Colon (tissue), 2 donors: ENCODE results near the gene RUFY3.
"Not testable (repeated sequence)": the region's sequence is repeated elsewhere in the genome, so short reads cannot be mapped to it uniquely, and the experiment has no call there.

Experiments
- FAIRE-seq: peaks from 2 replicates; lab custom pipeline; 2012; peaks lifted over from hg19 to GRCh38; lab: Jason Lieb, UNC
- donor health status: control.
- donor health status: control.

RUFY3 gene

DNA sequence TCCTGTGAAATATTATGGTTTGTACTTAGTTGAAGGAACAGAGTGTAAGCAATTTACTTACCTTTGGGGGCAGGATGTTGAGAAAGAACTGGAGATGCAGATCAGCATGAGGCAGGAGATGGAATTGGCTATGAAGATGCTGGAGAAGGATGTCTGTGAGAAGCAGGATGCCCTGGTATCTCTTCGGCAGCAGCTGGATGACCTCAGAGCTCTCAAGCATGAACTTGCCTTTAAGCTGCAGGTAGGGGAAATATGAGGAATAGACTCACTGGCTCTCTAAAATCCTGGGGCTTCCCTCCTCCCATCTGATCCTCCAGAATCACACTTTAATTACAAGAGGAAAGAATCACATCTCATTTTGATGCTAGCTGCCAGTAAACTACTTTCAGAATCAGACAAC is 67.0 kb downstream of the RUFY3 start:
- no peak for FAIRE-seq

GRCh38 chr4:70793626-70794025 is 71.9 kb downstream of the RUFY3 start:
- FAIRE-seq, result no peak

- no peak for FAIRE-seq
Observed at GRCh38 chr4:70801265-70801809, 79.6 kb downstream of the RUFY3 start.

- no peak for FAIRE-seq
Observed at GRCh38 chr4:70802928-70803580, 81.3 kb downstream of the RUFY3 start.

DNA sequence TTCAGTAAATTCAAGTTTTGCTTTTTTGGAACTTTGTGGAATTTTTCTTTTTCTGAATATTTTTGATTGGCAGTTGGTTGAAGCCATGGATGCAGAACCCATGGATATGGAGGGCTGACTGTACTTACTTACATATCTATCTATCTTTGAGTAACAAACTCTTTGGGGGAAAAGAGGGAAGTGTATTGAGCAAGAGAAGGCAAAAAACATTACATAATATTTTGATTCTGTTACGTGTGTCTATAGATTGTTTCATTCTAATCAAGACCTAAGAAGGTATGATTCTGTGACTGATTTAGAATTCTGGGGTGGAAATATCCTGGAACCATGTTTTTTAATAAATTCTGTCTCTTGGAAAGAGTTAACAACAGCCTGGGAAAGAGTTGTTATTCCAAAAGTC is 86.4 kb downstream of the RUFY3 start:
- FAIRE-seq, result no peak

- FAIRE-seq, result no peak
Observed at GRCh38 chr4:70815370-70815769, 93.6 kb downstream of the RUFY3 start.

DNA sequence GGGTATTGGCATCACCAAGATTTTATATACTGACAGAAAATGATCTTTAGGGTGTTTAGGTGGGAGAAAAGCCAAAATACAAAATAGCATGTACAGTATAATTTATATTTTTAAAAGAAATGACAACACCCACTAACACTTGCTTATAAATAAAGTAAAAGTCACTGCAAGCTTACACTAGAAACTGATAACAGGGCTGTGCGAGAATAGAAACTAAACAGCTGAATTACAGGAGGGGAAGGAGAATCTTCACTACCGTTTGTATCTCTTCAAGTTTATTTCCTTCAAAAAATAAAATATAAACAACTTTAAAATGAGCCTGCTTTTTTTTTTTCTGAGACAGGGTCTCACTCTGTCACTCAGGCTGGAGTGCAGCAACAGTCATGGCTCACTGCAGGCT is 95.1 kb downstream of the RUFY3 start:
- FAIRE-seq, result no peak

DNA sequence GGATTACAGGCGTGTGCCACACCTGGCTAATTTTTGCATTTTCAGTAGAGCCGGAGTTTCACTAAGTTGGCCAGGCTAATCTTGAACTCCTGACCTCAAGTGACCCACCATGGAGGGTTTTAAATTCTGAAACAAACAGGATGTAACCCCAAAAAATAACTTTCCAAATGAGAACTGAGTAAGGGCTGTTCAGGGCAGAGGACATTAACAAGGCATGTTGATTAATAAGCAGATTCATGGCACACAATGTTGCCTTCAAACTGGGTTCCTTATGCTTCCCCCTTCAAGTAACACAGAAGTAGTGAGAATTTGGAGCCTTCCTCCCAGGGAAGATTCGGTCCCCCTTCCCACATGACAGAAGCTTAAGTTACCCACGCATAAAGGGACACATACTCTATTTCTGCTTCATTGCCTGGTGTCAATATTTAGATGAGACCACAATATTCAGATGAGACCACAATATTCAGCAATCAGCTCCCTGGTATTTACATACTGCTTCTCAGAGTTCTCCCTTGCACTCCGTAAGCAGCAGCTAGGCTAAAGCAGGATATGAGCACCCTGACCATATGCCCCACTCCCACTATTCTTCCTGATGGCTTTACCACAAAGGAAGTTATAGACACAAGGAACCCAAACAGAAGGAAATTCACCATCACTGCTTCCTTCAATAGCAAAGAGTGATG is 96.5 kb downstream of the RUFY3 start:
- FAIRE-seq, result no peak

DNA sequence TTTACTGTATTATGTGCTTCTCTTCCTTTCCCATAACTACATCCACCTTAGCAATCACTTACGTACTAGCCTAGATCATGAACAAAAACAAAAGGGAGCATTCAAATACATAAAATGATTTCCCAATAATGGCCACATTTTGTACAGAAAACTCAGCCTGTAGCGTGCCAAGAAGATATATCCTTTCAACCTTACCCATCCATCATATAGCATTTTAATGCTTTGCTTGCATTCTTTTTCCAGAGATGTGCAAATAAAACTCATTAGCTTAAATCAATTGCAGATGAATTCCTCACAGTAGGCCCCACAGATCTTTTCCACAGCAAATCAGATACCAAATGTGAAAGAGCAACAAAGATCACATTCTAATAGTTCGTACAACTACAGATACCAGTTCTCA is 97.2 kb downstream of the RUFY3 start:
- FAIRE-seq, result no peak

GRCh38 chr4:70829015-70829414 is 107.3 kb downstream of the RUFY3 start:
- FAIRE-seq, result no peak

DNA sequence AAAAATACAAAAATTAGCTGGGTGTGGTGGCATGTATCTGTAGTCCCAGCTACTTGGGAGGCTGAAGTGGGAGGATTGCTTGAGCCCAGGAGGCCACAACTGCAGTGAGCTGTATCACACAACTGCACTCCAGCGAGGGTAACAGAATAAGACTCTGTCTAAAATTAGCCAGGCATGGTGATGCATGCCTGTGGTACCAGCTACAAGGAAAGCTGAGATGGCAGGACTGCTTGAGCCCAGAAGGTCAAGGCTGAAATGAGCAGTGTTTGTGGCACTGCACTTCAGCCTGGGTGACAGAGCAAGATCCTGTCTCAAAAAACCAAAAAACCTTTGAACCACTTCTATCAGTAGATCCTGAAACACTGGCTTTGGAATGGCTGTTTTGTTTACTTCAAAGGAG is 107.7 kb downstream of the RUFY3 start:
- no peak for FAIRE-seq

GRCh38 chr4:70830054-70830453 is 108.3 kb downstream of the RUFY3 start:
- no peak for FAIRE-seq

DNA sequence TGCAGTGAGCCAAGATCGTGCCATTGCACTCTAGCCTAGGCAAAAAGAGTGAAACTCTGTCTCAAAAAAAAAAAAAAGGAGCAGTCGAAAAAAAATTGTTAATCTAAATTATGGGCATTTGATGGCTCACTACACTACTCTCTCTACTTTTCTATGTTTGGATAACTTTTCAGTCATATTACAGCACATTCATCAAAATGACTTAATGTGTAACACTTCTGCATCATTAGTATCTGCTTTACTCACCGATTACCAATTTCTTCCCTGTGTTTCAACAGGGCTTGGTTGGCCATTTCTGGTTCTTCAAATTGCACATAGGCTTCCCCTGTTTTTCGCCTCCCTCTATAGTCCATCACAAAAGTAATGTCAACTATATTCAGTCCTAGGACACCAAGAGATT is 109.5 kb downstream of the RUFY3 start:
- FAIRE-seq, result no peak

GRCh38 chr4:70833675-70834074 is 111.9 kb downstream of the RUFY3 start:
- no peak for FAIRE-seq

GRCh38 chr4:70836081-70836480 is 114.3 kb downstream of the RUFY3 start:
- no peak for FAIRE-seq

GRCh38 chr4:70838204-70838603 is 116.4 kb downstream of the RUFY3 start:
- FAIRE-seq, result no peak

DNA sequence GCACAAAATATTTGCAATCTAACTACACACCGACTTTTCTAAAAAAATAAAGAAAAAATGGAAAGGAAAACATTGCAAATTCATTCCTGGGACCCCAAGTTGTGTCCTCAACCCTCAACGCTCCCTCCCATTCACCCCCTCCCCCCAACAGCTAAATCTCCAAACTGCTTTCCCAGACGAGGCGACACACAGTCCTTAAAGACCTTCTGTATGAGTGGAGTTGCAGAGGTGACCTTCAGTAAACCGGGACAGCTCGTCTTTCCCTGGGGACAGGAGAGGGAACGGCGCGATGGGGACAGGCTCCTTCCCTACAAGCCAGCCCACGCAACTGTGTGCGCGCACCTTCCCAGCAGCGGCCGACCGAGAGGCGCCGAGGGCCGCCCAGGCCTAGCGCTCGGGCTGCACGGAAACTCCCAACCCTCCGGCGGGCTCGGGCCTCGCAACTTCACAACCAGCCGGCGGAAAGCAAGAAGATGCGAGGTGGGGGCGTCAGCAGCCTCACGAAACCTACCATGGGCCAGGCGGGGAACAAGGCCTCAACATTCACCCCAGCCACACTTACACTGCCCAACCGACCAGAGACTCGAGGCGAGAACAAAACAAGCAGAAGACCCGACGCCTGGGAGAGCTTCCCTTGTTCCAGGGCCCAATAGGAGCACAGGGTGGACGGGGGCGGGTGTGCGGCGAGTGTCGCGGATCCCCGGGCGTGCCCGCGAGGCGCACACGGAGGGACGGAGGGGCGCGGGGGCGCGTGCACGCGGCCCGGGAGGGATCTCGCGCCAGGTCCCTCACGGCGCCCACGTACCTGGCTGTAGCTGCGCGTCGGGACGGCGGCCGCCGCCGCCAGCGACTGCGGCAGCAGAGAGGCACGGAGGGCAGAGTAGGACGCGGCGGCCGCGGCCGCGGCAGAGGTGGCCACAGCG is 117.2 kb downstream of the RUFY3 start:
- no peak for FAIRE-seq

- FAIRE-seq, result no peak
Observed at GRCh38 chr4:70839589-70840093, 117.9 kb downstream of the RUFY3 start, which contains the start of gene GRSF1. Gene GRSF1 (minus strand): TSS chr4:70839890. CDS start chr4:70839827, 63 bp downstream.

DNA sequence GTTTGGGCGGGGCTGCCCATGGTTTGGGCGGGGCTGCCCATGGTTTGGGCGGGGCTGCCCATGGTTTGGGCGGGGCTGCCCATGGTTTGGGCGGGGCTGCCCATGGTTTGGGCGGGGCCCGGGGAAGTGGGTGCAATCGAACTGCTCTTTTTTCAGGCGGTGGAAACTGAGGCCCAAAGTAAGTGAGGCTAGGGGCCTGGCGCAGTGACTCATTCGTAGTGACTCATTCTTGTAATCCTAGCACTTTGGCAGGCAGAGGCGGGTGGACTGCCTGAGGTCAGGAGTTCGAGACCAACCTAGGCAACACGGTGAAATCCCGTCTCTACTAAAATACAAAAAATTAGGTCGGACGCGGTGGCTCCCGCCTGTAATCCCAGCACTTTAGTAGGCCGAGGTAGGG is 118.4 kb downstream of the RUFY3 start:
- not testable (repeated sequence) for FAIRE-seq

DNA sequence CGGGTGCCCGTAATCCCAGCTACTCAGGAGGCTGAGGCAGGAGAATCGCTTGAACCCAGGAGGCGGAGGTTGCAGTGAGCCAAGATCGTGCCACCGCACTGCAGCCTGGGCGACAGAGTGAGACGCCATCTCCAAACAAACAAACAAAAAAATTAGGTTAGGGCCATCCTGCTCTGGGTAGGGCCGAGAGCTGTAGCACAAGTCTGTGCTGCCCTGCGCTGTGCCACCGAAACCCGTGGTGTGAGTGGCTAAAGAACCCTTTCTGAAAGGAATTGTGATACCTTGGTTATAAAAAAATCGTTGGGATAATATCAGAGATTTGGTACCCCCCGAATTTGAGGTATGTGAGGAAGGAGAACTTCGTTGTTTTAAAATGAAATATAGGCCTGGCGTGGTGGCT is 118.9 kb downstream of the RUFY3 start:
- not testable (repeated sequence) for FAIRE-seq

DNA sequence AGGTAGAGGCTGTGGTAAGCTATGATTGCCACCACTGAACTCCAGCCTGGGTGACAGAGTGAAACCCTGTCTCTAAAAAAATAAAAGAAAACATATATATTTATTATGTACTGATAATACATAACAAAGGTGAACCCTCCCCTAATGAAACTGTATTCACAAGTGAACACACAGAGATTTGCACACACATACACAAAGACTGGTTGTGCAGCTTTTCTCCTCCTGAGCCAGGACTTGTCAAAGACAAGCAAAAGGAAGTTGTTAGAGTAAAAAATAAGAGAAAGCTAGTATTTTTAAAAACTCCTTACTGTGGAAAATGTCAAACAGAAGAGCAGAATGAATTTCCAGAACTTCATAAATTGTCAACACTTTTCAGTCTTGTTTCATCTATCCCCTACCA is 119.4 kb downstream of the RUFY3 start:
- FAIRE-seq, result no peak

GRCh38 chr4:70841951-70842350 is 120.2 kb downstream of the RUFY3 start:
- no peak for FAIRE-seq
